ENCODE measurements around the gene LRFN2.

Gene LRFN2

DNA sequence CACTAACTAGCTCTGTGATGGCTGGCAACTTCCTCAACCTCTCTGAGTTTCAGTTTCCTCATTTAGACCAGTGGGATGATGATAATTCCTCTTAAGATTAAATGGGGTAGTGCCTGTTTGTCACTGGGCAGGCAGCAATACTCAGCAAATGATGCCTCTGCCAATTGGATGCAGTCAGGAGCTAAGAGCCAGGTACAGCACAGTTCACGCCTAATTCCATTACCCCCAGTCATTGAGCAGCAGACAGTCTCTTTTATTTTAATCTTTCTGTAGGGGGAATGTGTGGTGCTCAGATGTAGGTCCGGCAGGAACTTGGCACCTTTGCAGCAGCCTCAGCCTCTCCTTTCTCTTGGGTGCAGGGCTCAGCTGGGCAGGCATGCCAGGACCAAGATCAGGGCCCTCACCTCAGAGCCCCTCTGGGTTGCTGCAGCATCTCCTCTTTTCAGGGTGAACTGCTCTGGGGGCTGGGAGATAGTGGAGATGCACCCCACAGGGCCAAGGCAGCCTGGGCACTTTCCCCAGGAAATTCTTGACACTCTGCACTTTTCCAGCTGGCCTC is 243.8 kb downstream of the LRFN2 start:
- no peak for DNase-seq

DNA sequence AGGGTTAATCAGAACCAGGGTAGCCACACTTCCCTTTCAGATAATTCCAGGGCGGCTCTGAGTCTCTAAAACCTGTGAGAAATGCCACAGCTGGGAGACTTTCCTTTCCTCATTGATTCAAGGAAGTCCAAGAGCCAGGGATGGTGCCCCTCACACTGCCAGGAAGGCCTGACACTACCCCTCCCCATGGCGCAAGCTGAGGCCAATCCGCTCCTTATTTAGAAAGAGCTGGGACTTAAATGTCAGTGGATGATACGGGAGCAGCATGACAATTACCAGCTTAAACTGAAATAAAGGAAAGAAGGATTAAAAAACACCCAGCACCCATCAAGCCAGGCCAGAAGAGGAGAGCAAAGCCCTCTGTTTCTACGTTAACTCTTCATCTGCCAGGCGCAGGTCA is 244.4 kb downstream of the LRFN2 start:
- DNase-seq, result no peak

DNA sequence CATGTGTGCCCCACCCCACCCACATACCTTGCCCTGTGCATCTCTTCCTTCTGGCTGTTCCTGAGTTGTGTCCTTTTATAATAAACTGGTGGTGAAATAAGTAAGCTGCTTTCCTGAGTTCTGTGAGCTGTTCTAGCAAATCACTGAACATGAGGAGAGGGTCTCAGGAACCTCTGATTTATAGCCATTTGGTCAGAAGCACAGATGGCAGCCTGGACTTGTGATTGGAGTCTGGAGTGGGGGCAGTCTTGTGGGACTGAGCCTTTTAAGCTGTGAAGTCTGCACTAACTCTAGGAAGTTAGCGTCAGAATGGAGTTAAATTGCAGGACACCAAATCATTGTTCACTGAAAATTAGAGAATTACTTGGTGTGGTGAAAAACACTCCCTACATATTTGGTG is 245.4 kb downstream of the LRFN2 start:
- no peak for DNase-seq

Data from NCI-H774 (cell line).